ENCODE measurements around the gene IFI27L1. TPM values are rescaled to one million over a fixed set of nuclear protein-coding genes. Genes with fewer than 3 reads are reported as not detected.

The IFI27L1 gene
- total RNA-seq, 2 donors from 2014 or later: 4.2 to 5.0 TPM

DNA sequence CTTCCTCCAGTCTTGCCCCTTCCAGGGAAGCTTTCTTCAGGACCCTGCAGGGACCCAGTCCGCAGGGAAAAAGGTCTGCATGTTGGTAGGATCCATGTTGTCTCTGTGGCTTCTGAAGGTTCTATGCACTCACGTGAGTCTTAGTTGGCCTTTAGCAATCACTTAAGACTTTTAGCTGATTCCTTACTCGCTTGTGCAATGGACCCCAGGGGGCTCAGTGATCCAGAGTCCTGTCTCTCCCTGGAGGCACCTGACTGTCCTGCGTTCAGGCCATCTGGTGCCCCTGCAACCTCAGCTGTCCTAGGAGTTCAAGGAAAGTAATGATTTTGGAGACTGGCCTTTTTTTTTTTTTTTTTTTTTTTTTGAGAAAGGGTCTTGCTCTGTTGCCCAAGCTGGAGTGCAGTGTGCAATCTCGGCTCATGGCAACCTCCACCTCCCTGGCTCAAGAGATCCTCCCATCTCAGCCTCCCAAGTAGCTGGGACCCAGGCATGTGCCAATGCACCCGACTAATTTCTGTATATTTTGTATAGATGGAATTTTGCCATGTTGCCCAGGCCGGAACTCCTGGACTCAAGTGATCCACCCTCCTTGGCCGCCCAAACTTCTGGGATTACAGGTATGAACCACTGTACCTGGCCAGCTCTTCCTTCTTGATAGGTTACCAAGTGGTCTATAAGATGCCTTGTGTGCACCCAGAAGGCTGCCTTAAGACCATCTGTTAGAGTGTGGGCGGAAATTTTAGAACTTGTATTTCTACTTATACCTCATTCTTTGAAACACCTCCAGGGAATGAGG, 43.7 kb downstream of the IFI27L1 start:
- Histone ChIP-seq H3K4me1 (ENCODE audit: control insufficient read depth in 1 of 2, low read depth in 2 of 2) (peaks cover 3 to 14% of the 10 kb centered on the region in 2 donors), H3K27ac (no peak overlapping the region), H3K4me3 (no peak overlapping the region), H3K9me3 (no peaks in the 10 kb centered on the region), H3K27me3 (replicated peaks; ENCODE audit: insufficient read depth) (no peaks in the 10 kb centered on the region), H3K36me3 (no peaks in the 10 kb centered on the region)
- TF ChIP-seq, protein P1, sequence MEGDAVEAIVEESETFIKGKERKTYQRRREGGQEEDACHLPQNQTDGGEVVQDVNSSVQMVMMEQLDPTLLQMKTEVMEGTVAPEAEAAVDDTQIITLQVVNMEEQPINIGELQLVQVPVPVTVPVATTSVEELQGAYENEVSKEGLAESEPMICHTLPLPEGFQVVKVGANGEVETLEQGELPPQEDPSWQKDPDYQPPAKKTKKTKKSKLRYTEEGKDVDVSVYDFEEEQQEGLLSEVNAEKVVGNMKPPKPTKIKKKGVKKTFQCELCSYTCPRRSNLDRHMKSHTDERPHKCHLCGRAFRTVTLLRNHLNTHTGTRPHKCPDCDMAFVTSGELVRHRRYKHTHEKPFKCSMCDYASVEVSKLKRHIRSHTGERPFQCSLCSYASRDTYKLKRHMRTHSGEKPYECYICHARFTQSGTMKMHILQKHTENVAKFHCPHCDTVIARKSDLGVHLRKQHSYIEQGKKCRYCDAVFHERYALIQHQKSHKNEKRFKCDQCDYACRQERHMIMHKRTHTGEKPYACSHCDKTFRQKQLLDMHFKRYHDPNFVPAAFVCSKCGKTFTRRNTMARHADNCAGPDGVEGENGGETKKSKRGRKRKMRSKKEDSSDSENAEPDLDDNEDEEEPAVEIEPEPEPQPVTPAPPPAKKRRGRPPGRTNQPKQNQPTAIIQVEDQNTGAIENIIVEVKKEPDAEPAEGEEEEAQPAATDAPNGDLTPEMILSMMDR (IDR thresholded peaks at IDR 0.05): no peak
- ATAC-seq (ENCODE audit: insufficient number of reproducible peaks, low FRiP score, low read depth) (no peak), DNase-seq (ENCODE audit: low spot score) (no peak)

DNA sequence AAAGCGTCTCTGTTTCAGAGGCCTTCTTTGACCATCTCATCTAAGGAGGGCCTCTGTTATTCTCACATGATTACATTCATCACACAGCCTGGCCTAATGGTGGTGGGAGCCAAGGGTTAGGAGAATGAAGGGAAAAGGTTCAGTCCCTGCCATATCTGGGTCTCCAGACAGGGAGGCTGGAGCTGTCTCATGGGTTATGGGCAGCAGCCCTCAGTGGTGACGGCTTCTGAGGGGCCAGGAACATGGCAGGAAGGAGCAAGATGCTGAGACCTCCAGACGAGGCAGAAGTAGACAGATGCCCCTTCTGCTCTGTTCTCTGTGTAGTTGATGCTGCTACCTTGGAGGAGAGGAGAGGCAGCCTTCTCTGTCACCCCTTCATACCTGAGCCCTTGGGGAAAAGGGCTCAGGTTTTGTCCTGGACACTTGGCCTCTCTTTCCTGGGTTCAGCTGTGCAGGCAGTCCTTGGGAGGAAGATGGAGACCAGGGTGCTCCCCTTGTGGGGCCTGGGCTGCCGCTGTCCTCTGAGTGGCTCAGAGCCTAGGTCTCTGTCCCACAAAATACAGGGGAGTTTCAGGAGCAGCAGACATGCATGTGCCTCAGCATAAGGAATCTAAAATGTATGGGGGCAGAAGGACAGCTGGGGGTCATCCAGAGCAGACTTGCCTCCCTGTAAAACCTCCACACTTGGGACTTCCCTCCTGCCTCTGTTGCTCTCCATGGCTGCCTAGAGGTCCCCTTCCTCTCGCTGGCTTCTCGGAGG, 44.7 kb downstream of the IFI27L1 start:
- H3K9me3 ChIP-seq: no peaks in the 10 kb centered on the region
- ATAC-seq (ENCODE audit: insufficient number of reproducible peaks, low FRiP score, low read depth): no peak
- H3K27ac ChIP-seq: no peak overlapping the region
- H3K27me3 ChIP-seq (replicated peaks; ENCODE audit: insufficient read depth): no peaks in the 10 kb centered on the region
- DNase-seq (ENCODE audit: low spot score): no peak
- no peaks in the 10 kb centered on the region for H3K36me3 ChIP-seq
- peaks cover 11 to 20% of the 10 kb centered on the region in 2 donors for H3K4me1 ChIP-seq (ENCODE audit: control insufficient read depth in 1 of 2, low read depth in 2 of 2)
- TF ChIP-seq, protein P1 (IDR thresholded peaks at IDR 0.05): no peak
- H3K4me3 ChIP-seq: no peak overlapping the region

DNA sequence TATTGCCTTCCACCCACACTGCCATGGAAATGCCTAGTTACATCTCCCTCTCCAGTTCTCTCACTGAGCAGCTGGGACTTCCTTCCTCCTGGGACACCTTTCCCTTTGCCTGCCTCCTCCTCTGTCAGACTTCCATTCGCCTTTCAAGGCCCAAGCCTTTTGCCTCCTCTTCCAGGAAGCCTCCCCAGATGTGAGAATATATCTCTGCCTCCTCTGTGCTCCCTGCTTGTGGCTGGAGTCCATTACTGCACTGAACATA, 45.2 kb downstream of the IFI27L1 start:
- H3K9me3 ChIP-seq: no peaks in the 10 kb centered on the region
- ATAC-seq (ENCODE audit: insufficient number of reproducible peaks, low FRiP score, low read depth): no peak
- DNase-seq (ENCODE audit: low spot score): no peak

DNA sequence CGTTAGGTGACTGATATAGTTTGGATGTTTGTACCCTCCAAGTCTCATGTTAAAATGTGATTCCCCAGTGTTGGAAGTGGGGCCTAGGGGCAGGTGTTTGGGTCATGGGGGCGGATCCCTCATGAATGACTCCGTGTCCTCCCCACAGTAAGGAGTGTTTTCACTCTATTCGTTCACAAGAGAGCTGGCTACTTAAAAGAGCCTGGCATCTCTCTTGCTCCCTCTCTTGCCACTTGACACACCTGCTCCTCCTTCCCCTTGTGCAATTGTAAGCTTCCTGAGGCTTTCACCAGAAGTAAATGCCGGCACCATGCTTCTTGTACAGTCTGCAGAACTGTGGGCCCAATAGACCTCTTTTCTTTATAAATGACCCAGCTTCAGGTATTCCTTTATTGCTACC, 45.7 kb downstream of the IFI27L1 start:
- TF ChIP-seq, protein P1 (IDR thresholded peaks at IDR 0.05): no peak
- no peaks in the 10 kb centered on the region for H3K27me3 ChIP-seq (replicated peaks; ENCODE audit: insufficient read depth)
- H3K9me3 ChIP-seq: no peaks in the 10 kb centered on the region
- no peak overlapping the region for H3K27ac ChIP-seq
- ATAC-seq (ENCODE audit: insufficient number of reproducible peaks, low FRiP score, low read depth) (no peak), DNase-seq (ENCODE audit: low spot score) (no peak)
- H3K4me3 ChIP-seq: no peak overlapping the region
- H3K36me3 ChIP-seq: no peaks in the 10 kb centered on the region
- H3K4me1 ChIP-seq (ENCODE audit: control insufficient read depth in 1 of 2, low read depth in 2 of 2): peaks cover 11 to 13% of the 10 kb centered on the region in 2 donors

More for the DNA sequence above, 45.2 kb downstream of the IFI27L1 start:
- no peaks in the 10 kb centered on the region for H3K36me3 ChIP-seq
- H3K4me1 ChIP-seq (ENCODE audit: control insufficient read depth in 1 of 2, low read depth in 2 of 2): peaks cover 11 to 17% of the 10 kb centered on the region in 2 donors
- no peak overlapping the region for H3K4me3 ChIP-seq
- TF ChIP-seq, protein P1 (IDR thresholded peaks at IDR 0.05): no peak
- no peaks in the 10 kb centered on the region for H3K27me3 ChIP-seq (replicated peaks; ENCODE audit: insufficient read depth)
- H3K27ac ChIP-seq: no peak overlapping the region

DNA sequence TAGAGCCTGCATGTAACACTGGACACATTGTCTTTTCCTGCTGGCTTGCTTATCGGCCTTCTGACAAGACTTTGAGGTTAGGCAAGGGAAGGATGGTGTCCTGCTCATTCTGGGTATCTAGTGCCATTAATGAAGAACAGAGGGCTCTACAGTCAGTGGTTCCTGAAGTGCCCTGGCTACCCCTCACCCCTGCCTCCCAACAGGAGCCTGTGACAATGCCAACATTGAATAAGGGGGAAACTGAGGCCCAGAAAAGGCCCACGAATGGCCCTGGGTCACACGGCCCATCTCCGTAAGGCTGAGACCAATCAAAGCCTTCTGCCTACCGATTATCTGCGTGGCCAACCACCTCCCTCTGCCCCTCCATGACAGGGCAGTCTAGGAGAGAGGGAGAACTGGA, 46.2 kb downstream of the IFI27L1 start:
- no peak for DNase-seq (ENCODE audit: low spot score)
- Histone ChIP-seq H3K27me3 (replicated peaks; ENCODE audit: insufficient read depth) (no peaks in the 10 kb centered on the region), H3K4me3 (no peak overlapping the region), H3K27ac (no peak overlapping the region), H3K4me1 (ENCODE audit: control insufficient read depth in 1 of 2, low read depth in 2 of 2) (peaks cover 11 to 13% of the 10 kb centered on the region in 2 donors), H3K9me3 (no peaks in the 10 kb centered on the region), H3K36me3 (no peaks in the 10 kb centered on the region)
- TF ChIP-seq, protein P1 (IDR thresholded peaks at IDR 0.05): no peak
- no peak for ATAC-seq (ENCODE audit: insufficient number of reproducible peaks, low FRiP score, low read depth)

All from thoracic aorta (tissue), 2 donors.